Measurements from ENCODE around the gene IL25.
"Not testable (repeated sequence)": the region's sequence is repeated elsewhere in the genome, so short reads cannot be mapped to it uniquely, and the experiment has no call there.

Gene IL25

GRCh38 chr14:23375527-23376251, 3.1 kb downstream of the IL25 start:
- DNase-seq (ENCODE audit: low read depth): no peak

DNA sequence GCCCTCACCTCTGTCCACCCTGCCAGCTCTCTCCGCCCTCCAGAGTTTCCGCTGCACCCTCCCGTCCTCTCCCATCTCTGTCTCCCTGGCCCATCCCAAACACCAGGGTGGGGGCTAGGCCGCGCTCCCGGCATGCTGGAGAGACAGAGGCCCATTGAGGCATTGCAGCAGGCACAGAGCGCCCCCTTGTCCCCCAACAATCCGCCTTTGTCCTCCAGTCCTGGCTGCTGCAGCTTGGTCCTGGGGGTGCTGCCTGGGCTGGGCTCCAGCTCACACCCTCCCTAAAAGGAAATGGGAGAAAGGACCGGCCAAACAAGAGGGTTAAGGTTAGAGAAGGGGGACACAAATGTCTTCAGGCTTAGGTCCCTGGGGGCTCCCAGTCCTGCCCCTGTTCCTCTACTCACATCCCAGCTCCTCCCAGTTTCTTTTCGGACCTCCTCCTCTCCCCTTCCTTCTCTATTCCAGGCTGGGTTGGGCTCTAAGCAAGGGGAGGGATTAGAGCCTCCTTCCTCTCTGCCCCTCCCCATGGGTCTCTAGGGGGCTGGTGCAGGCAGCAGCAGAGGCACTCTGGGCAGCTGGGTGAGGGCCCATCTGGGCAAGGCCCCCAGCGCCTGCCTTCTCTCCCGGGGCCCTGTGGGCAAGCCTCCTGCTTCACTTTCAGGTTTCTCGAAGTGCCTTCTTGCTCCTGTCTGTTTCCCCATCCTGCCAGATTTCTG, 4.0 kb downstream of the IL25 start, which contains the start of gene CMTM5:
Gene CMTM5 (plus strand): TSS at position 565 of the 716 bp plus-strand sequence. CDS start 206 bp downstream, outside the sequence.
- DNase-seq (ENCODE audit: low read depth): no peak

GRCh38 chr14:23377198-23377550, 4.6 kb downstream of the IL25 start:
- no peak for DNase-seq (ENCODE audit: low read depth)

DNA sequence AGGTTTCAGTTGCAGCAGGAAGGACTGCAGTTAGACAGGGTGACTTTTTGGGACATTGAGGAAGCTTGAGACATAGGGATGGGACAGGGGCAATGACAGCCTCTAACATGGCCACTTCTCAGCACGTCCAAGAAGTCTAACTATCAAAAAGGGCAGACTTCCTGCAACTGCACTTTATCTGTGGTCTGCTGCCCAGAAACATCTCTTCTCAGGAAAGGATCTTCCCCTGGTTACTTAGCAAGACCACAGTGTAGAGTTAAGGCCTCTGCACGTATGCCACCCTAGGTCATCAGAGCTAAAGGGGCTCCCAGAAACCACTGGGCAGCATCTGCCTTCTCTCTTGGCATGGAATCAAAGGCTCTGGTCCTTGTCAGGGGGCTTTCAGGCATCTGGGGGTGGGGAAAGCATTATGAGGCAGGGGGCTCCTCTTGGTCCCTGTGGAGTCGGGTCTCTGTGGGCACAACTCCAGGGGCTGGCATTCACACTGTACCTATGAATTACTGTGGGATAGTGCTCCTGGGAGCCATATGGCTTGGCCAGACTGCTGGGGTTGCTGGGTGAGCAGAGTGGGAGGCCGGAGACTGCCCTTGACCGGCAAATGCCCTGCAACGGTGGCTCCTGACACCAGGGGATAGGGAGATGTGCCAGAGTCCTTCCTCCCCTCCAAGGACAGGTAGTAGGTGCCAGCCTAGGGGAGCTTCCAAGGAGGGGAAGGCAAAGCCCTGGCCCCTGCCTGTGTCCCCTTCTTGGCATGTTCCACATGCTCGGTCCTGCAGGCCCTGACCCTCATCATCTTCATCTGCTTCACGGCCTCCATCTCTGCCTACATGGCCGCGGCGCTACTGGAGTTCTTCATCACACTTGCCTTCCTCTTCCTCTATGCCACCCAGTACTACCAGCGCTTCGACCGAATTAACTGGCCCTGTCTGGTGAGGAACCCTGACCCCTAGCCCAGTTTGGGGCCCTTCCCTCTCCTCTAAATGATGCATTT, 5.3 kb downstream of the IL25 start:
- no peak for DNase-seq (ENCODE audit: low read depth)

- DNase-seq (ENCODE audit: low read depth): no peak
Measured at GRCh38 chr14:23378612-23379220, 6.1 kb downstream of the IL25 start.

- peak; percentile 26 for DNase-seq (ENCODE audit: low read depth)
Measured at GRCh38 chr14:23379366-23380196, 7.0 kb downstream of the IL25 start.

DNA sequence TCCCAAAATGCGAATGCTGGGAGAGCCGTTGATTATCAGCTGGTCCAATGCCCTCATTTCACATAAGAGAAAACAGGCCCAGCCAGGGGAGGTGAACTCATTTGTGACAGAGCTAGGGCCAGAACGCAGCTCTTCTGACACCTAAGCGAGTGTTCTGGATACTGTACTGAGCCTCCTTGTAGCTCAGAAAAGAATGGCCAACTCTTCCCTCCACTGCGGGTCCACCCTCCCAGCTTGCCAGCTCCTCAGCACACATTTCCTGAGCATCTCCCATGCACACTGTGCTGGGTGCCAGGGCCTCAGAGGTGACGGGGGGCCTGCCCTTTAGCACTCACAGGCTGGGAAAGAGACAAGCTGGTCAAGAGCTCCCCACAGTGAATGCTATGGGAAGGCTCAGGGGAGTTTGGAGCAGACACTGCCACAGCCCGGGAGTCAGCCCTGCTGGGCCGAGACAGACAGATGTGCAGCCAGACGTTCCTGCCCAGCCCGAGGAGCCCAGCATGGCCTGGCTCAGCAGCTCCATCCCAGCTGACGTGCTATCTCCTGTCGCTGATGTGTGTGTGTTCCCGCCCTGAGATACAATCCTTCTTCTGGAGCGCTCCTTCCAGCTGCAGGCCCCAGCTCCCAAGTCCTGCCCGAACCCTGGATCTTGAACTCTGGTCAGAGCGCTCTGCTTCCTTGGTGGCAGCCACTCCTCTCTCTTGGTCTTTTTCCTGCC, 7.7 kb downstream of the IL25 start:
- DNase-seq (ENCODE audit: low read depth): no peak

DNA sequence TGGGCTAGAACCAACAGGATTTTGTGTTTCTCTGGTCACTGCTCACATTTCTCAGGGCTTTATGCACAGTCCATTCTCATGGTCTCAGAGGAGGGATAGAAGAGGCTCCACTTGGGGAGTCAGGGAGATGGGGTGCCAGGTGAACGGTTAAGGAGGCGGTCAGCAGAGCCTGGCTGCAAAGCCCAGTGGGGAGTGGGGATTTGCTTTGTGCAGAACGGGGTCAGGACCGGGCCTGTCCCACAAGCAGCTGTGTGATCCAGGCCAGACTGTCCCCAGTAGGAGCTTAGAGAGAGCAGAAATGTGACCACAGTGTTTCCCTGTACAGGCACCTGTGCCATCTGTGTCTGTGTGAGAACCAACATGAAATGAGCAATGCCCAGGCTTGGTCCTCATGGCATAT, 8.4 kb downstream of the IL25 start:
- DNase-seq (ENCODE audit: low read depth): no peak

- DNase-seq (ENCODE audit: low read depth): no peak
Measured at GRCh38 chr14:23381871-23382270, 9.3 kb downstream of the IL25 start.

GRCh38 chr14:23382276-23382675, 9.7 kb downstream of the IL25 start:
- DNase-seq (ENCODE audit: low read depth): no peak

- no peak for DNase-seq (ENCODE audit: low read depth)
Measured at GRCh38 chr14:23382731-23383440, 10.3 kb downstream of the IL25 start.

GRCh38 chr14:23384364-23385080, 11.9 kb downstream of the IL25 start:
- DNase-seq (ENCODE audit: low read depth): no peak

- no peak for DNase-seq (ENCODE audit: low read depth)
Measured at GRCh38 chr14:23385244-23385641, 12.6 kb downstream of the IL25 start.

DNA sequence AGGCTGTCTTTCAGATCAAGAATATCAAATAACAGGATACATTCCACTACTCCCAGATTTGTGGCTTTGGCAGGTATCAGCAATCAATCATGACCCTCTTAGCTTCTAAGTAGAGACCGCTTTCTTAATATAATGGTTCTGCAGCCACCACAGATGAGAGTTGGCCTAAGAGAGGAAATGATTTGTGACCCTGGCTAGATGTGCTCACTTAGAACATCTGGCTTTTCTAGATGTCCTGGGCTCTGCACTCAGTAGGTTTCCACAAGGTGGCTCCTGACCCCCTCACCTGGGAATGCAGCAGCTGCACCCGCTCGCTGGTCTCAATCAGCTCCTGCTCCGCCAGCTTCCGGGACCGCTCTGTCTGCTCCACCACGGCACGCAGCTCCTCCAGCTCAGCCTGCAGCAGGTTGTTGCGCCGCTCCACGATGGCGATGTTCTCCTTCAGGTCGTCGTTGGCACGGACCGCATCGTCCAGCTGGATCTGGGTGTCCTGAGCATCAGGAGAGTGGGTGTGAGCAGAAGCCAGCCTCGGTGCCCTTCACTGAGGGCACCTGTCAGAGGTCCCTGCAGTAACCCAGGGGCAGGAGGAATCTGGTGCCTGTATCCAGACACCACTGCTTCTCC, 13.1 kb downstream of the IL25 start:
- DNase-seq (ENCODE audit: low read depth): no peak

- DNase-seq (ENCODE audit: low read depth): not testable (repeated sequence)
Measured at GRCh38 chr14:23386266-23386657, 13.7 kb downstream of the IL25 start.

GRCh38 chr14:23386999-23387398, 14.4 kb downstream of the IL25 start:
- no peak for DNase-seq (ENCODE audit: low read depth)

DNA sequence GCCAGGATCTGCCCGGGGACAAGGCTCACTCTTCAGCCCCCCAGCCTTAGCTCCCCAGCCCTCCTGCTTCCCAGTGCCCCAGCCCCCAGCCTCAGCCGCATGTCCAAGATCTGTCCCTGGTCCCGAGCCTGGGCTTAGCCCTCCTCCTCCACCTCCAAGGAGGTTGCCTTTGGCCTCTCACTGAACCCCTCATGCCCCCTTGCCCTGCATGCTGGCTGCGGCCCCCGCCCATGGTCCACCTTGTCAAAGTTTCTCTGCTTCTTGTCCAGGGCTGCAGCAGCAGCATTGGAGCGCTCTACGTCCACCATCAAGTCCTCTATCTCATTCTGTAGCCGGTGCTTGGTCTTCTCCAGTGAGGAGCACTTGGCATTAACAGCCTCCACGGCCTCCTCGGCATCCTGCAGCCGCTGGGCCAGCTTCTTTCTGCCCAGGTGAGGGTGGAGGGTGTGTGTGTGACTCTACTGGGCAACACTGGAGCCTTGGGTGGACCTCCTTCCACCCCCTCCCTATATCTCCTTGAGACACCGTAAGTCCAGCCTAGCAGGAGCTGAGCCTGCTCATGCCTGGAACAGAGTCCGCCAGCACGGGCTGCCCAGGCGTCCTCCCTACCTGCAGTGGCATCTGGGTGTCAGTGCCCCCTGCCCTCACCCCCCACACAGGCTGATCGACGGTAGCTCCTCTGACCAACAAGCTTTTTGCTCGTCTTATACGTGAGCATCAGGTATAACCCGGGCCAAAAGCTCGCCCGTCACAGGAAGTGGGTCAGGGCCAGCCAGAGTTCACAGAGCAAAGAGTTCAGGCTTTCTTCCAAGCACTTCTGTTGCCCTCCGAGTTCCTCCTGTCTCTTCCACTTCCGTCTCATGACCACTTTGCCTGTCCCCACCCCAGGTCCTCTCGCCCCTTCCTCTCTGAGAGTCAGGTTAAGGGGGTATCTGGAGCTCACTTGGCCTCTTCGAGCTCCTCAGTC, 15.6 kb downstream of the IL25 start:
- DNase-seq (ENCODE audit: low read depth): no peak
